OCI-LY7 (cell line): Measurements from ENCODE around the gene SHOC2. TPM values are rescaled to one million over a fixed set of nuclear protein-coding genes. Genes with fewer than 3 reads are reported as not detected.

Experiments used
- BruUV-seq: library from RNA; stranded (reverse); fragments of 400-500 nt; replicated peaks from 2 replicates; lab custom pipeline; 2021; lab: Mats Ljungman, UMichigan
- CTCF ChIA-PET: fragments of 300-600 bp; sonication (Branson Sonifier 250); formaldehyde crosslinking; loops from one replicate; lab custom pipeline; 2022; ENCODE audit warnings: antibody characterized with exemption; ENCODE audit not compliant: unreplicated experiment; lab: Charles Lee
- POLR2A ChIA-PET: fragments of 300-600 bp; sonication (Branson Sonifier 250); formaldehyde crosslinking; loops from one replicate; lab custom pipeline; 2022; ENCODE audit warnings: antibody characterized with exemption; lab: Charles Lee
- DNase-seq: peaks from one replicate; pipeline ENCODE4 v3.0.0-alpha.2; 2015; ENCODE audit warnings: low spot score
- H2AFZ ChIP-seq: fragments of 200-600 bp; sonication (generic), shearing (Covaris generic); 2 replicates; pipeline ENCODE4 v1.6.1; 2014; ENCODE audit warnings: mild to moderate bottlenecking, antibody characterized with exemption, low read length, moderate library complexity
- H3K27ac ChIP-seq: fragments of 200-600 bp; sonication (generic); 2 replicates; pipeline ENCODE4 v1.5.1; 2014; ENCODE audit warnings: mixed run types, low read depth, mild to moderate bottlenecking, moderate library complexity, low read length, inconsistent platforms; ENCODE audit not compliant: poor library complexity, severe bottlenecking
- H3K36me3 ChIP-seq: fragments of 200-600 bp; sonication (generic); 2 replicates; pipeline ENCODE4 v1.6.1; 2014; ENCODE audit warnings: mild to moderate bottlenecking, antibody characterized with exemption, low read length, moderate library complexity, mixed read lengths; ENCODE audit not compliant: insufficient read depth
- H3K4me1 ChIP-seq: fragments of 200-600 bp; sonication (generic); 2 replicates; pipeline ENCODE4 v1.5.1; 2014; ENCODE audit warnings: mild to moderate bottlenecking, low read length; ENCODE audit not compliant: insufficient read depth, poor library complexity, severe bottlenecking
- H3K4me2 ChIP-seq: fragments of 200-600 bp; sonication (generic); 2 replicates; pipeline ENCODE4 v1.6.1; 2014; ENCODE audit warnings: mild to moderate bottlenecking, low read length
- H3K4me3 ChIP-seq: fragments of 200-600 bp; sonication (generic); 2 replicates; pipeline ENCODE4 v1.5.1; 2014; ENCODE audit warnings: mild to moderate bottlenecking, low read depth, low read length; ENCODE audit not compliant: poor library complexity, severe bottlenecking
- H3K79me2 ChIP-seq: fragments of 200-600 bp; sonication (generic); 2 replicates; pipeline ENCODE4 v1.6.1; 2016; ENCODE audit warnings: low read depth, mild to moderate bottlenecking, low read length, moderate library complexity, mixed read lengths; ENCODE audit not compliant: insufficient read depth
- H3K9me2 ChIP-seq: fragments of 200-600 bp; sonication (generic); 2 replicates; pipeline ENCODE4 v1.6.1; 2016; ENCODE audit warnings: mild to moderate bottlenecking, low read length, mixed read lengths; ENCODE audit not compliant: insufficient read depth
- H3K9me3 ChIP-seq: fragments of 200-600 bp; sonication (generic); 2 replicates; pipeline ENCODE4 v1.6.1; 2014; ENCODE audit warnings: mild to moderate bottlenecking, mixed run types, low read length, mixed read lengths
- H4K20me1 ChIP-seq: fragments of 200-600 bp; sonication (generic); 2 replicates; pipeline ENCODE4 v1.6.1; 2014; ENCODE audit warnings: mild to moderate bottlenecking, antibody characterized with exemption, low read length, moderate library complexity, mixed read lengths; ENCODE audit not compliant: insufficient read depth
- CTCF ChIP-seq: fragments of 200-600 bp; sonication (generic); conservative IDR thresholded peaks from 2 replicates; pipeline ENCODE4 v1.5.1; 2014; ENCODE audit warnings: mild to moderate bottlenecking, antibody characterized with exemption, low read length, moderate library complexity, mixed read lengths
- EZH2phosphoT487 ChIP-seq: fragments of 200-600 bp; sonication (generic); IDR thresholded peaks from 2 replicates; pipeline ENCODE4 v1.6.1; 2018; ENCODE audit warnings: low read depth, borderline replicate concordance, mild to moderate bottlenecking, mixed run types, antibody characterized with exemption, low read length, moderate library complexity, mixed read lengths
- intact Hi-C: fragments of 100-400 bp; cut with micrococcal nuclease; formaldehyde crosslinking; loops from one replicate; pipeline ENCODE4 v1.10.0; 2022; ENCODE audit not compliant: unreplicated experiment
- total RNA-seq, 2 experiments: library from RNA; depleted of rRNA in 1 of 2; stranded (reverse); fragments of >200 nt in 1 of 2; shearing (Covaris generic) in 1 of 2; gene quantifications; 2 replicates each; pipeline ENCODE4 v1.2.3, GENCODE V29; 2014 to 2022

Gene SHOC2
- total RNA-seq, 2 experiments from 2014 or later: 54.1 to 92.2 TPM

- BruUV-seq: no TSS peak
- CTCF ChIA-PET: interaction anchor here (1.0 kb wide), 1 partner anchor 49 kb away, joined by 3 read pairs; no protein-coding TSS in a partner anchor
- Histone ChIP-seq H4K20me1 (peaks cover 27% of the 10 kb centered on the region), H3K4me1 (peaks cover 8% of the 10 kb centered on the region), H3K79me2 (peaks cover 100% of the 10 kb centered on the region), H3K9me3 (no peaks in the 10 kb centered on the region; the same call in 1 of the 2 replicates), H3K36me3 (peaks cover 100% of the 10 kb centered on the region), H3K27ac (no peak overlapping the region), H3K4me3 (no peak overlapping the region), H3K9me2 (no peaks in the 10 kb centered on the region), H3K4me2 (no peak overlapping the region), H2AFZ (no peak overlapping the region)
- POLR2A ChIA-PET: interaction anchor here (0.6 to 2.2 kb wide), 3 partner anchors 10 to 766 kb away, joined by 3 to 9 read pairs (median 9); no protein-coding TSS in a partner anchor
- TF ChIP-seq CTCF: no peak
- no peak for TF ChIP-seq EZH2phosphoT487
- DNase-seq: no peak
- intact Hi-C loops: no loop called here
Measured at GRCh38 chr10:110946496-110946895, 27.1 kb downstream of the SHOC2 start.

GRCh38 chr10:110947061-110947595 is 27.7 kb downstream of the SHOC2 start:
- DNase-seq: no peak
- ChIA-PET CTCF (interaction anchor here (1.0 kb wide), 1 partner anchor 48 kb away, joined by 3 read pairs; no protein-coding TSS in a partner anchor), POLR2A (interaction anchor here (0.6 to 2.2 kb wide), 7 partner anchors 10 to 766 kb away, joined by 3 to 9 read pairs (median 3); no protein-coding TSS in a partner anchor)
- TF ChIP-seq EZH2phosphoT487 (no peak), CTCF (no peak)
- no peak overlapping the region for H3K4me2 ChIP-seq
- peaks cover 8% of the 10 kb centered on the region for H3K4me1 ChIP-seq
- BruUV-seq: no TSS peak
- peaks cover 100% of the 10 kb centered on the region for H3K36me3 ChIP-seq
- H3K9me3 ChIP-seq: no peaks in the 10 kb centered on the region; the same call in 1 of the 2 replicates
- no peak overlapping the region for H2AFZ ChIP-seq
- no peaks in the 10 kb centered on the region for H3K9me2 ChIP-seq
- H3K4me3 ChIP-seq: no peak overlapping the region
- H3K79me2 ChIP-seq: peaks cover 100% of the 10 kb centered on the region
- intact Hi-C loops: no loop called here
- H3K27ac ChIP-seq: no peak overlapping the region
- H4K20me1 ChIP-seq: peaks cover 22% of the 10 kb centered on the region

GRCh38 chr10:110951381-110951780 is 32.0 kb downstream of the SHOC2 start:
- DNase-seq: no peak
- Histone ChIP-seq H3K4me2 (no peak overlapping the region), H3K9me2 (no peaks in the 10 kb centered on the region), H2AFZ (no peak overlapping the region), H3K9me3 (no peaks in the 10 kb centered on the region; the same call in 1 of the 2 replicates), H3K4me1 (no peaks in the 10 kb centered on the region), H3K79me2 (peaks cover 100% of the 10 kb centered on the region), H3K36me3 (peaks cover 80% of the 10 kb centered on the region), H3K4me3 (no peak overlapping the region), H4K20me1 (peaks cover 10% of the 10 kb centered on the region), H3K27ac (no peak overlapping the region)
- POLR2A ChIA-PET: no interaction called here
- TF ChIP-seq EZH2phosphoT487 (no peak), CTCF (no peak)
- intact Hi-C loops: no loop called here
- CTCF ChIA-PET: no interaction called here
- BruUV-seq: no TSS peak
